ENCODE data around the gene MCM3.
A peak's percentile ranks its signal among the peaks of the same experiment; 100 is the strongest.

Gene MCM3

GRCh38 chr6:52288841-52289240 lies 4.3 kb upstream of the MCM3 start:
- TF ChIP-seq CTCF (IDR thresholded peaks at IDR 0.05; ENCODE audit: low read depth, low read length, missing control alignments), result no peak
- H3K4me3 ChIP-seq (replicated peaks; ENCODE audit: low read depth, low read length), result no peak overlapping the region
- DNase-seq (ENCODE audit: extremely low read depth, low read depth), result no peak

GRCh38 chr6:52288216-52288615 lies 3.7 kb upstream of the MCM3 start:
- DNase-seq (ENCODE audit: extremely low read depth, low read depth), result no peak
- no peak for TF ChIP-seq CTCF (IDR thresholded peaks at IDR 0.05; ENCODE audit: low read depth, low read length, missing control alignments)
- H3K4me3 ChIP-seq (replicated peaks; ENCODE audit: low read depth, low read length), result no peak overlapping the region

- DNase-seq (ENCODE audit: extremely low read depth, low read depth), result no peak
- peak; percentile 91 for TF ChIP-seq CTCF (IDR thresholded peaks at IDR 0.05; ENCODE audit: low read depth, low read length, missing control alignments)
- no peak overlapping the region for H3K4me3 ChIP-seq (replicated peaks; ENCODE audit: low read depth, low read length)
Measured at GRCh38 chr6:52286798-52287432, 2.4 kb upstream of the MCM3 start.

- DNase-seq (ENCODE audit: extremely low read depth, low read depth), result no peak
- peak overlapping the region; percentile 90 for H3K4me3 ChIP-seq (replicated peaks; ENCODE audit: low read depth, low read length)
- no peak for TF ChIP-seq CTCF (IDR thresholded peaks at IDR 0.05; ENCODE audit: low read depth, low read length, missing control alignments)
Measured at GRCh38 chr6:52285177-52286068, 881 bp upstream of the MCM3 start.

GRCh38 chr6:52284131-52284459 lies 447 bp downstream of the MCM3 start:
- no peak for DNase-seq (ENCODE audit: extremely low read depth, low read depth)
- TF ChIP-seq CTCF (IDR thresholded peaks at IDR 0.05; ENCODE audit: low read depth, low read length, missing control alignments), result no peak

GRCh38 chr6:52283111-52283510 lies 1.4 kb downstream of the MCM3 start:
- TF ChIP-seq CTCF (IDR thresholded peaks at IDR 0.05; ENCODE audit: low read depth, low read length, missing control alignments), result no peak
- H3K4me3 ChIP-seq (replicated peaks; ENCODE audit: low read depth, low read length), result peak overlapping the region; percentile 90
- no peak for DNase-seq (ENCODE audit: extremely low read depth, low read depth)

More at GRCh38 chr6:52284131-52284459, 447 bp downstream of the MCM3 start:
- H3K4me3 ChIP-seq (replicated peaks; ENCODE audit: low read depth, low read length), result peak overlapping the region; percentile 90

Data from HFF-Myc (cell line).